Duodenal mucosa (tissue), 2 donors: ENCODE data around the gene KIF14.
"Not testable (repeated sequence)": the region's sequence is repeated elsewhere in the genome, so short reads cannot be mapped to it uniquely, and the experiment has no call there.

Source experiments
- H3K27ac ChIP-seq: one replicate; pipeline ENCODE4 v1.7.0; 2013; ENCODE audit warnings: low read depth, low read length
- H3K27me3 ChIP-seq, 2 donors: one replicate each; pipeline ENCODE4 v1.7.0; 2013; ENCODE audit warnings: low read length in 2 of 2, control low read depth in 1 of 2; ENCODE audit not compliant: insufficient read depth in 2 of 2, control insufficient read depth in 1 of 2
- H3K36me3 ChIP-seq, 2 donors: one replicate each; pipeline ENCODE4 v1.7.0; 2013; ENCODE audit warnings: low read length in 2 of 2, control low read depth in 1 of 2; ENCODE audit not compliant: insufficient read depth in 2 of 2, control insufficient read depth in 1 of 2
- H3K4me1 ChIP-seq, 2 donors: one replicate each; pipeline ENCODE4 v1.7.0; 2013; ENCODE audit warnings: low read length in 2 of 2, control low read depth in 1 of 2; ENCODE audit not compliant: insufficient read depth in 2 of 2, control insufficient read depth in 1 of 2
- H3K4me3 ChIP-seq, 2 donors: one replicate each; pipeline ENCODE4 v1.7.0; 2013; ENCODE audit warnings: low read length in 2 of 2, low read depth in 1 of 2
- H3K9ac ChIP-seq, 2 donors: one replicate each; pipeline ENCODE4 v1.7.0; 2013; ENCODE audit warnings: low read length in 2 of 2, low read depth in 1 of 2
- H3K9me3 ChIP-seq, 2 donors: one replicate each; pipeline ENCODE4 v1.7.0; 2013; ENCODE audit warnings: low read length in 2 of 2, control low read depth in 1 of 2; ENCODE audit not compliant: control insufficient read depth in 1 of 2

KIF14 gene

DNA sequence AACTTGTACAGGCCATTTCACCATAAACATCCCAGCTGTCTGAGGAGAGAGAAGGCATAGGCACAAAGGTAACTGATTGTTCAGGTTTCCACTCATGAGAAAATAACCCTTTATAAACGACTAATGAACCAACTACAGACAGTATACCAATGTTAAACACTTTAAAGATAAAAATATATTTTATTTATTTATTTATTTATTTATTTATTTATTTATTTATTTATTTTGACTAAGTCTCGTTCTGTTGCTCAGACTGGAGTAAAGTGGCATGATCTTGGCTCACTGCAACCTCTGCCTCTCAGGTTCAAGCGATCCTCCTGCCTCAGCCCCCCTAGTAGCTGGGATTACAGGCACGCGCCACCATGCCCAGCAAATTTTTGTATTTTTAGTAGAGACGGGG, 67.8 kb downstream of the KIF14 start:
- not testable (repeated sequence) for H3K9me3 ChIP-seq, H3K27me3 ChIP-seq, H3K4me1 ChIP-seq, H3K9ac ChIP-seq, H3K36me3 ChIP-seq, H3K27ac ChIP-seq, H3K4me3 ChIP-seq

DNA sequence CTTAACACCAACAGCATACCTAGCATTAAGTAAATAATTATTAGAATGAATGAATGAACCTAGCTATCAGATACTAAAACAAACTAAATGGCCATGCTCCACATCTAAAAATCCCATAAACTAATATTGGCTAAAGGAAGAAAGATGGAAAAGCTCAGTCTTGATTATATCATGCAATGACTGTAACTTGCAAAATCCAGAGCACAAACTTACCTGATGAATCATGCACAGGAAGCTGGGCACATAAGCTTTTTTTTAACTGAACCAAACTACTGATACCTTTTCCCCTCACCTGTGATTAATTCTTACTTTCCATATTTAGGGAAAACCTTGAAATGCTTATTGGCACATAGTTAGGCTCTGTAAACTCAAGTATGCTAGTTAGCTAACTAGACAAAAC, 70.2 kb downstream of the KIF14 start:
- Histone ChIP-seq H3K4me3 (no peak overlapping the region), H3K36me3 (no peaks in the 10 kb centered on the region), H3K27ac (no peak overlapping the region), H3K27me3 (no peaks in the 10 kb centered on the region), H3K9me3 (no peaks in the 10 kb centered on the region), H3K9ac (no peak overlapping the region), H3K4me1 (no peaks in the 10 kb centered on the region)

DNA sequence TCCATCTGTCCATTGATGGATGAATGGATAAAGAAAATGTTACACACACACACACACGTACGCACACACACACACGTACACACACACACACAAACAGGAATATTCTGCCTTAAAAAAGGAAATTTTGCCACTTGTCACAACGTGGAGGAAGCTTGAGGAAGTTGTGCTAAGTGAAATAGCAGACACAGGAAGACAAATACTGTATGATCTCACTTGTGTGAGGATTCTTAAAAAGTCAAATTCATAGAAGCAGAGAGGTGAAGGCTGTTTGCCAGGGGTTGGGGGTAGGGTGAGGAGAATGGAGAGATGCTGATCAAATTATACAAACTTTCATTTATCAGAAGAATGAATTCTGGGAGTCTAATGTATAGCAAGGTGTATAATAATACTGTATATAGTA, 73.2 kb downstream of the KIF14 start:
- Histone ChIP-seq H3K9me3 (no peaks in the 10 kb centered on the region), H3K36me3 (no peaks in the 10 kb centered on the region), H3K27ac (no peak overlapping the region), H3K4me1 (no peaks in the 10 kb centered on the region), H3K9ac (no peak overlapping the region), H3K4me3 (no peak overlapping the region), H3K27me3 (no peaks in the 10 kb centered on the region)

DNA sequence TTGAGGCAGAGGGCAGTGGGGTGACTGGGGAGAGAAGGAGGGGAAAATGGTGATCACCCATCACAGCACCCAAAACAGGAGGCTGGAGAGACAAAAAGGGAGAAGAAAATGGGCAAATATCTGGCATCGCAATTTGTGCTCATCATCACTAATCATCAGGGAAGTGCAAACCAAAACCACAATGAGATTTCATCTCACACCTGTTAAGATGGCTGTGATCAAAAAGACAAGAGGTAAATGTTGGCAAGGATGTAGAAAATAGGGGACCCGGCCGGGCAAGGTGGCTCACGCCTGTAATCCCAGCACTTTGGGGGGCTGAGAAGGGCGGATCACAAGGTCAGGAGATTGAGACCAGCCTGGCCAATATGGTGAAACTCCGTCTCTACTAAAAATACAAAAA, 74.0 kb downstream of the KIF14 start:
- Histone ChIP-seq H3K27ac (no peak overlapping the region), H3K4me1 (no peaks in the 10 kb centered on the region)

DNA sequence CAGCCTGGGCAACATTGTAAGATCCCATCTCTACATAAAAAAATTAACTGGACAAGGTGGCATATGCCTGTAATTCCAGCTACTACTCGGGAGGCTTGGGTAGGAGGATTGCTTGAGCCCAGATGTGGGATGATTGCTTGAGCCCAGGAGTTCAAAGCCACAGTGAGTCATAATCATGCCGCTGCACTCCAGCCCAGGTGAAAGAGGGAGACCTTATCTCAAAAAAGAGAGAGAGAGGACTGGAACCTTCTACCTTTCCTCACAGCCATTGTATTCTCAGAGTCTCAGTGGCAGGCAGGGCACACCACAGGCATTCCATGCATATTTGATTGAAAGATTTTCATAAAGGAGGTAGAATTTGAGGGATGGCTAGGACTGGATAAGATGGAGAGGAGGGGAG, 78.4 kb downstream of the KIF14 start:
- no peak overlapping the region for H3K9ac ChIP-seq
- no peaks in the 10 kb centered on the region for H3K36me3 ChIP-seq

More for the DNA sequence above, 74.0 kb downstream of the KIF14 start:
- Histone ChIP-seq H3K9ac (no peak overlapping the region), H3K36me3 (no peaks in the 10 kb centered on the region), H3K9me3 (no peaks in the 10 kb centered on the region), H3K4me3 (no peak overlapping the region), H3K27me3 (no peaks in the 10 kb centered on the region)

DNA sequence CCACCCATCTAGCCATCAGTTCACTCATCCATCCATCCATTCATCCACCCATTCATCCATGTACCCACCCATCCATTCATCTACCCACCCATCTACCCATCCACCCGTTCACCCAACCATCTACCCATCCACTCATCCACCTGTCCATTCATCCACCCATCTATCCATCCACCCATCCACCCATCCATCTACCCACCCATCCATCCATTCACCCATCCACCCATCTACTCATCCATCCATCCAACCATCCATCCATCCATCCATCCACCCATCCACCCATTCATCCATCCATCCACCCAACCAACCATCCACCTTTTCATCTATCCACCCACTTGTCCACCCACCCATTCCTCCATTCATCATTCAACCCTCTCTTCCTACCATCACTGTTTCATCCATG, 80.3 kb downstream of the KIF14 start:
- no peak overlapping the region for H3K9ac ChIP-seq
- no peaks in the 10 kb centered on the region for H3K9me3 ChIP-seq
- H3K27me3 ChIP-seq, result no peaks in the 10 kb centered on the region
- no peak overlapping the region for H3K4me3 ChIP-seq
- H3K4me1 ChIP-seq, result no peaks in the 10 kb centered on the region
- no peak overlapping the region for H3K27ac ChIP-seq
- H3K36me3 ChIP-seq, result no peaks in the 10 kb centered on the region

More for the DNA sequence above, 78.4 kb downstream of the KIF14 start:
- Histone ChIP-seq H3K4me3 (no peak overlapping the region), H3K9me3 (no peaks in the 10 kb centered on the region), H3K4me1 (no peaks in the 10 kb centered on the region), H3K27ac (no peak overlapping the region), H3K27me3 (no peaks in the 10 kb centered on the region)

DNA sequence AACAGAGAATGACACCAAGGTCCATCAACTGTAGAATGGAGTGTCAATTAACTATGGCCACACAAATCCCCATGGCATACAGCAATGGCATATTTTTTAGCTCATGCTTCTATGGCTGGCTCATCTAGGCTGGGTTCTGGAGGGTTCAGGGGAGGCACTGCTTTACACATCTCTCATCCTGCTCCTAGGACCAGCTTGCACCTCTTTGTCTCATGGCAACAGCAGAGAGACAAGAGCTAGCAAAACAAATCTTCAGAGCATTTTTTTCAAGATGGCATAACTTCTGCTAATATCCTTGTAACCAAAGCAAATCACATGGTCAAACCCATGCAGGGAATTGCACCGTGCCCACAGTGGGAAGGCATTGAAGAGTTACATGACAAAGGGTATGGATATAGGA, 82.4 kb downstream of the KIF14 start:
- Histone ChIP-seq H3K27ac (no peak overlapping the region), H3K9me3 (no peaks in the 10 kb centered on the region), H3K9ac (no peak overlapping the region), H3K4me3 (no peak overlapping the region), H3K36me3 (no peaks in the 10 kb centered on the region), H3K4me1 (no peaks in the 10 kb centered on the region), H3K27me3 (no peaks in the 10 kb centered on the region)

DNA sequence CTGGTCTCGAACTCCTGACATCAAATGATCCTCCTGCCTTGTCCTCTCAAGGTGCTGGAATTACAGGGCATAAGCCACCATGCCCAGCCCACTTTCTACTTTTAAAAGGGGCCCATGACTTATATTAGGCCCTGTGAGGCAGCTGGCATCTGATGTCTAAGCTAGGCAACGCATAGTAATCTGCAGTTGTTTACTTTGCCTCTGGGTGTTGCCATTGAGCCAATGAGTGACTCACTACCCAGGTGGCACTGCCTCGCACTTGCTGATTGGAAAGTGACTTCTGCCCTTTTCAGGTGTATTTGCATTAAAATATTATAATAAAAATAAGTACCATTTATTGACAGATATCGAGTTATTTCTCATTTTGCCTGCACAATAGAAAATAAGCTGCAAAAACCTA, 84.9 kb downstream of the KIF14 start:
- no peak overlapping the region for H3K9ac ChIP-seq
- H3K4me3 ChIP-seq, result no peak overlapping the region
- no peaks in the 10 kb centered on the region for H3K4me1 ChIP-seq
- H3K27me3 ChIP-seq, result no peaks in the 10 kb centered on the region
- H3K36me3 ChIP-seq, result no peaks in the 10 kb centered on the region
- H3K27ac ChIP-seq, result no peak overlapping the region
- no peaks in the 10 kb centered on the region for H3K9me3 ChIP-seq

DNA sequence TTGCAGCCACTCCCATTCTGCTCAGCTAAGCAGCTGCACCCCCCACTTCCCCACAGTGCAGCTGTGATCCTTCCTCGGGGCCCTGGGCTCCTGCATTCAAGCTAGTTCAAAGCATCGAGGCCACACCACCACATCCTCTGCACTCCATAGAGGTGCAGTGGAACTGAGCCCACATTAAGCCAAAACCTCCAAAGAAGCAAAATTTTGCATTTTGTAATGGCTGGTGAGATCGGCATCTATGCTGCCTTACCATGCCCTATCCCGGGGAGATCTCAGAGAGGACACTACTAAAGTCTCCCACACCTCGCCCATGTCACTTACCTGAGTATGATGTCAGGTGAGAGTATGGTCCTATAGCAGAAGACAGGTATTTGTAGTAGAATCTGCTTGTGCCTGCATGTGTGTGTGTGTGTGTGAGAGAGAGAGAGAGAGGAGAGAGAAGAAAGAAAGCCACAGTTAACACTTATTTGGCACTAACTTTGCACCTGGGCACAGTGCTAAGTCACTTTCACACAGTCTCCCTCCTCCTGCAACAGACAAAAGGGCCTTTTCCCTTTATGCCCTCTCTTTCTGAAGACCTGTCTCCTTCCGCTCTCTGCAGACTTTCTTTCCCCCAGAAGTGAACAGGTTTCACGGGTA, 89.8 kb downstream of the KIF14 start:
- H3K9me3 ChIP-seq, result no peaks in the 10 kb centered on the region
- H3K27ac ChIP-seq, result no peak overlapping the region
- H3K27me3 ChIP-seq, result no peaks in the 10 kb centered on the region
- H3K4me3 ChIP-seq, result no peak overlapping the region
- no peaks in the 10 kb centered on the region for H3K36me3 ChIP-seq
- no peak overlapping the region for H3K9ac ChIP-seq
- no peaks in the 10 kb centered on the region for H3K4me1 ChIP-seq

DNA sequence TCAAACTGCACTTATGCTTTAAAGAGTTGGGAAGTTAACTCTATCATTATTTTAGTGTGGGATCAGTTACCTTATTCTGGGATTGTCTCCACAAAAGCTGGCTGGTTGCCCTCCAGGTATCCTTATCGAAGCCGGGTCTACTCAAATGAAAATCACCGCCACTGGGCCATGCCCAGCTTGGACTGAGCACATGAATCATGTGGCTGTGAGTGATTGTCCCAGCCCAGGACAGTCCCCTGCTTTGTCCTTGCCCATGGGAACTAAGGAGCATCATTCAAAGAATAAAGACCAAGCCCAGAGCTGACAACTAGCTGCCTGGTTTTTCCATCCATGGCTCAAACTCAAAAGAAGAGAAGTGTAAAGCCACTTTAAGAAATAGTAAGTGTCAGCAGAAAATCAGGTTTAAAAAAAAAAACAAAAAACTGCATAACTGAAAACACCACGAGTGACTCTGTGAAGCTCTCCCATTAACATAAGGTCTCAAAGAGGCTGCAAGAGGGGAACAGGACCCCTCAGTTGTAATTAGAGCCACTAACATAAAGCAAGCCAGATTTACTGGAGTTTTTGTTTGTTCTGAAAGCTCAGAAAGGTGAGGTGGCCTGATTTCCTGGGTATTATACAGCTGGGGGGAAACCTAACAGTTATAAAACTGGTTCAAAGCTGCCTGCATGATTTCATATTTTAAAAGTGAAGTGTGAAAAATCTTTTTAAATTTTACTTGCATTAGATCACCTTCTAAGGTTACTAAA, 91.5 kb downstream of the KIF14 start:
- Histone ChIP-seq H3K27ac (no peak overlapping the region), H3K4me1 (no peaks in the 10 kb centered on the region), H3K4me3 (no peak overlapping the region), H3K36me3 (no peaks in the 10 kb centered on the region), H3K9ac (no peak overlapping the region), H3K9me3 (no peaks in the 10 kb centered on the region), H3K27me3 (no peaks in the 10 kb centered on the region)
